Neuronal stem cell (in vitro differentiated cells): Measurements from ENCODE around the gene MAGI1.
"Not testable (repeated sequence)": the region's sequence is repeated elsewhere in the genome, so short reads cannot be mapped to it uniquely, and the experiment has no call there.

Experiments used
- DNase-seq: peaks from one replicate; pipeline ENCODE4 v3.0.0-alpha.2; 2013; ENCODE audit warnings: low spot score
- H2AFZ ChIP-seq: one replicate; pipeline ENCODE4 v1.6.1; 2013; ENCODE audit warnings: mild to moderate bottlenecking, low read length, inconsistent platforms
- H2AK5ac ChIP-seq: 2 replicates; pipeline ENCODE4 v1.6.1; 2013; ENCODE audit warnings: low read depth, mild to moderate bottlenecking, inconsistent platforms, low read length, moderate library complexity, mixed read lengths
- H2BK120ac ChIP-seq: 2 replicates; pipeline ENCODE4 v1.6.1; 2013; ENCODE audit warnings: low read depth, mild to moderate bottlenecking, inconsistent platforms, low read length, moderate library complexity, mixed read lengths
- H2BK12ac ChIP-seq: one replicate; pipeline ENCODE4 v1.6.1; 2013; ENCODE audit warnings: low read length, inconsistent platforms
- H2BK15ac ChIP-seq: 2 replicates; pipeline ENCODE4 v1.6.1; 2013; ENCODE audit warnings: mild to moderate bottlenecking, low read length, inconsistent platforms, mixed read lengths
- H2BK5ac ChIP-seq: one replicate; pipeline ENCODE4 v1.6.1; 2013; ENCODE audit warnings: inconsistent platforms, mild to moderate bottlenecking, low read length, moderate library complexity
- H3K14ac ChIP-seq: one replicate; pipeline ENCODE4 v1.6.1; 2013; ENCODE audit warnings: low read length, inconsistent platforms
- H3K18ac ChIP-seq: 2 replicates; pipeline ENCODE4 v1.6.1; 2013; ENCODE audit warnings: low read length, inconsistent platforms
- H3K23ac ChIP-seq: 2 replicates; pipeline ENCODE4 v1.6.1; 2013; ENCODE audit warnings: low read depth, mild to moderate bottlenecking, mixed read lengths, low read length, inconsistent platforms; ENCODE audit not compliant: poor library complexity
- H3K27ac ChIP-seq: replicated peaks from 3 replicates; pipeline ENCODE4 v1.5.1; 2013; ENCODE audit warnings: low read length, inconsistent platforms
- H3K27me3 ChIP-seq, 3 experiments: 2 replicates each; pipeline ENCODE4 v1.6.1; 2013; ENCODE audit warnings: low read length in 3 of 3, mild to moderate bottlenecking in 2 of 3, inconsistent platforms in 1 of 3, low read depth in 1 of 3, mixed read lengths in 1 of 3, moderate library complexity in 1 of 3; ENCODE audit not compliant: control insufficient read depth in 3 of 3, insufficient read depth in 3 of 3
- H3K36me3 ChIP-seq, 2 donors: replicated peaks in 1 of 2; 2 replicates each; pipeline ENCODE4 v1.6.1; 2013; ENCODE audit warnings: low read length in 2 of 2; ENCODE audit not compliant: control insufficient read depth in 2 of 2, insufficient read depth in 2 of 2
- H3K4ac ChIP-seq: 2 replicates; pipeline ENCODE4 v1.6.1; 2013; ENCODE audit warnings: inconsistent platforms, mild to moderate bottlenecking, low read length, moderate library complexity
- H3K4me1 ChIP-seq, 2 donors: 1 replicate in 1 of 2; 2 replicates in 1 of 2; pipeline ENCODE4 v1.6.1; 2013; ENCODE audit warnings: low read length in 2 of 2, low read depth in 1 of 2; ENCODE audit not compliant: control insufficient read depth in 2 of 2, insufficient read depth in 1 of 2
- H3K4me2 ChIP-seq: one replicate; pipeline ENCODE4 v1.6.1; 2013; ENCODE audit warnings: mild to moderate bottlenecking, low read length, inconsistent platforms; ENCODE audit not compliant: insufficient read depth, poor library complexity, severe bottlenecking
- H3K4me3 ChIP-seq, 2 donors: 2 replicates each; pipeline ENCODE4 v1.5.1; 2013; ENCODE audit warnings: low read length in 2 of 2, mild to moderate bottlenecking in 2 of 2, inconsistent platforms in 1 of 2, moderate library complexity in 1 of 2
- H3K79me1 ChIP-seq: one replicate; pipeline ENCODE4 v1.6.1; 2013; ENCODE audit warnings: low read depth, mild to moderate bottlenecking, inconsistent platforms, low read length, moderate library complexity
- H3K9ac ChIP-seq: one replicate; pipeline ENCODE4 v1.6.1; 2013; ENCODE audit warnings: mild to moderate bottlenecking, low read depth, low read length, inconsistent platforms; ENCODE audit not compliant: poor library complexity
- H3K9me3 ChIP-seq, 2 donors: replicated peaks in 1 of 2; 2 replicates each; pipeline versions ENCODE3 to v1.6.1; 2013; ENCODE audit warnings: low read length in 2 of 2, mild to moderate bottlenecking in 2 of 2, inconsistent platforms in 1 of 2, low read depth in 1 of 2, mixed read lengths in 1 of 2, moderate library complexity in 1 of 2; ENCODE audit not compliant: control insufficient read depth in 2 of 2, insufficient read depth in 1 of 2
- H4K8ac ChIP-seq: one replicate; pipeline ENCODE4 v1.6.1; 2013; ENCODE audit warnings: low read depth, mild to moderate bottlenecking, inconsistent platforms, low read length, moderate library complexity
- H4K91ac ChIP-seq: one replicate; pipeline ENCODE4 v1.6.1; 2013; ENCODE audit warnings: low read length, low read depth, mild to moderate bottlenecking, inconsistent platforms; ENCODE audit not compliant: poor library complexity
- WGBS, 2 donors: extraction: QIAGEN DNeasy Blood & Tissue Kit; methylation state at CpG; one replicate each; pipeline ENCODE4 v1.1.7; 2013; ENCODE audit warnings: missing lambda C conversion rate in 2 of 2, mixed read lengths in 1 of 2; ENCODE audit not compliant: insufficient read length in 2 of 2, insufficient replicate concordance in 1 of 2; ENCODE audit errors: extremely low coverage in 2 of 2; 5-methylcytosine and 5-hydroxymethylcytosine counted together

Gene MAGI1

GRCh38 chr3:66047311-66048050 is 8.8 kb upstream of the MAGI1 start:
- H4K91ac ChIP-seq = no peak overlapping the region
- H2AFZ ChIP-seq = no peak overlapping the region
- H3K9me3 ChIP-seq = peaks cover 0 to 4% of the 10 kb centered on the region in 2 donors
- no peak overlapping the region for H2BK120ac ChIP-seq
- no peak overlapping the region for H3K4me2 ChIP-seq
- no peak overlapping the region for H2AK5ac ChIP-seq
- no peak overlapping the region for H3K27ac ChIP-seq
- H3K27me3 ChIP-seq = no peaks in the 10 kb centered on the region
- no peaks in the 10 kb centered on the region for H3K36me3 ChIP-seq
- no peak overlapping the region for H4K8ac ChIP-seq
- no peak overlapping the region for H3K23ac ChIP-seq
- H2BK5ac ChIP-seq = no peak overlapping the region
- H2BK15ac ChIP-seq = no peak overlapping the region
- H3K18ac ChIP-seq = no peak overlapping the region
- no peak overlapping the region for H3K9ac ChIP-seq
- no CpG with 5 or more reads among the region's 6 CpGs for WGBS, 2 donors
- no peak overlapping the region for H3K4ac ChIP-seq
- no peak overlapping the region for H3K4me3 ChIP-seq
- no peak for DNase-seq
- no peaks in the 10 kb centered on the region for H3K4me1 ChIP-seq
- H3K14ac ChIP-seq = no peak overlapping the region
- H3K79me1 ChIP-seq = no peaks in the 10 kb centered on the region
- no peak overlapping the region for H2BK12ac ChIP-seq

DNA sequence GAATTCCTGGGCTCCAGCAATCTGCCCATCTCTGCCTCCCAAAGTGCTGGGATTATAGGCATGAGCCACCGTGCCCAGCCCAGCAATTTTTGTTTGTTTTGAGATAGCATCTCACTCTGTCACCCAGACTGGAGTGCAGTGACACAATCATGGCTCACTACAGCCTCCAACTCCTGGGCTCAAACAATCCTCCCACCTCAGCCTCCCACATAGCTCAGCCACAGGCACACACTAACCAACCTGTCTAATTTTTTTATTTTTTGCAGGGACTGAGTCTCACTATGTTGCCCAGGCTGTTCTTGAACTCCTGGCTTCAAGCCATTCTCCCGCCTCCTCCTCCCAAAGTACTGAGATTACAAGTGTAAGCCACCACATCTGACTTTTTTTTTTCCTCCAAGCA is 7.6 kb upstream of the MAGI1 start:
- not testable (repeated sequence) for H3K4me1 ChIP-seq, H2BK12ac ChIP-seq, H2BK5ac ChIP-seq, H2BK15ac ChIP-seq, H3K4me2 ChIP-seq, H3K4me3 ChIP-seq, H3K4ac ChIP-seq, H3K9ac ChIP-seq, H2BK120ac ChIP-seq, H3K36me3 ChIP-seq, DNase-seq, H3K9me3 ChIP-seq, H3K27me3 ChIP-seq, H3K14ac ChIP-seq, H2AK5ac ChIP-seq, H3K23ac ChIP-seq, H3K79me1 ChIP-seq, H4K91ac ChIP-seq, H2AFZ ChIP-seq, H4K8ac ChIP-seq, H3K27ac ChIP-seq
- peak overlapping the region; percentile 29 for H3K18ac ChIP-seq
- no CpG with 5 or more reads among the region's 2 CpGs for WGBS, 2 donors

DNA sequence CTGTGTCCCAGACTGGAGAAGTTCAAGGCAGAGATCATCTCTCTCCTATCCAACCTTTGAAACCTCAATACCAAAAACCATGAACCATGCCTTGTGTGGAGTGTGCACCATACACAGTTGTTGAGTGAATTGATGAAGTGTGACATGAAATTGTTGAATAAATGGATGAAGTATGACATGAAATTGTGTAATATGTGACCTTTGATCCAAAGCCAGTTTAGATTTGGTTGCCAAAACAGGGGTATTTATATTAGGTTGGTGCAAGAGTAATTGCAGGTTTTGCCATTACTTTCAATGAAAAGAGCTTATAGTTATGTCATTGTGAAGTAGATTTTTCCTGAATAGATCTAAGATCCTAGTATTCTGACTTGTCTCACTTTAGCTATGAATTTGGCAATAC is 3.1 kb upstream of the MAGI1 start:
- H3K27ac ChIP-seq = no peak overlapping the region
- H2BK15ac ChIP-seq = no peak overlapping the region
- no peak overlapping the region for H2AK5ac ChIP-seq
- H3K36me3 ChIP-seq = no peaks in the 10 kb centered on the region
- no peak overlapping the region for H3K9ac ChIP-seq
- no peak for DNase-seq
- no peak overlapping the region for H2BK12ac ChIP-seq
- H3K4me1 ChIP-seq = peaks cover 2 to 12% of the 10 kb centered on the region in 2 donors
- no peak overlapping the region for H3K4me3 ChIP-seq
- peaks cover 8% of the 10 kb centered on the region for H3K79me1 ChIP-seq
- no peak overlapping the region for H3K14ac ChIP-seq
- H3K4me2 ChIP-seq = no peak overlapping the region
- no peak overlapping the region for H2AFZ ChIP-seq
- H3K4ac ChIP-seq = no peak overlapping the region
- no peak overlapping the region for H2BK5ac ChIP-seq
- no peaks in the 10 kb centered on the region for H3K9me3 ChIP-seq
- H4K91ac ChIP-seq = no peak overlapping the region
- no peak overlapping the region for H2BK120ac ChIP-seq
- H3K23ac ChIP-seq = no peak overlapping the region
- H4K8ac ChIP-seq = no peak overlapping the region
- H3K27me3 ChIP-seq = no peaks in the 10 kb centered on the region
- H3K18ac ChIP-seq = no peak overlapping the region

DNA sequence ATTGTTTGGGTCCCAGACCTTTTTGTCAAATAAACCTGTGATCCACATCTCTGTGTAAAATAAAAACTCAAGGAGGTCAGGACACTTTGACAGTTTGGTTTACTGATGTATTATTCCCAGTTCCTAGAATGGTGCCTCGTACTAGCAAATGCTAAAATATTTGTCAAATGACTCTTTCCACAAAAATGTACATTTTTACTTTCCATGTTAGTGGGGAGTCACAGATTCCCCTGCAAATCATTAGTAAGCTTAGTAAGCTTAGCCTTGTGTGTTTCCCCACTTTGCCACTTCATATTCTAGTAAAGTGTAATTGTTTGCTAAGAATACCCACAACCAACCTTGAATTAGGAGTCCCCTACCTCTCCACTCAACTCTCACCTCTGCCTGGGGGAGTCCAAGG is 2.4 kb upstream of the MAGI1 start:
- H2AK5ac ChIP-seq = no peak overlapping the region
- no peak overlapping the region for H3K4me3 ChIP-seq
- H3K27ac ChIP-seq = no peak overlapping the region
- peaks cover 8 to 15% of the 10 kb centered on the region in 2 donors for H3K4me1 ChIP-seq
- no peak overlapping the region for H3K4me2 ChIP-seq
- H3K23ac ChIP-seq = no peak overlapping the region
- H4K8ac ChIP-seq = no peak overlapping the region
- no peak overlapping the region for H3K18ac ChIP-seq
- no peak overlapping the region for H2AFZ ChIP-seq
- H3K14ac ChIP-seq = no peak overlapping the region
- H3K79me1 ChIP-seq = peaks cover 8% of the 10 kb centered on the region
- H3K4ac ChIP-seq = no peak overlapping the region
- no peak overlapping the region for H2BK120ac ChIP-seq
- H4K91ac ChIP-seq = no peak overlapping the region
- no peaks in the 10 kb centered on the region for H3K27me3 ChIP-seq
- no peaks in the 10 kb centered on the region for H3K36me3 ChIP-seq
- no peaks in the 10 kb centered on the region for H3K9me3 ChIP-seq
- no peak overlapping the region for H2BK5ac ChIP-seq
- H3K9ac ChIP-seq = no peak overlapping the region
- WGBS, 2 donors = no CpG with 5 or more reads among the region's 1 CpG
- H2BK12ac ChIP-seq = no peak overlapping the region
- no peak overlapping the region for H2BK15ac ChIP-seq
- no peak for DNase-seq
